K562 (cell line): Measurements from ENCODE around the gene MYOCD. TPM values are rescaled to one million over a fixed set of nuclear protein-coding genes. Genes with fewer than 3 reads are reported as not detected.

Source experiments
- ATAC-seq: fragments of 200-7000 bp; cut with Tn5 transposase; 3 replicates; pipeline ENCODE4 v1.9.1; 2020; ENCODE audit warnings: moderate library complexity
- Bru-seq: library from RNA; stranded (reverse); fragments of 400-500 nt; gene quantifications from one replicate; lab custom pipeline; 2021; lab: Mats Ljungman, UMichigan
- BruChase-seq, 2 experiments: library from RNA; stranded (reverse); fragments of 400-500 nt; gene quantifications; one replicate each; lab custom pipeline; 2021; lab: Mats Ljungman, UMichigan
- BruUV-seq: library from RNA; stranded (reverse); fragments of 400-500 nt; replicated peaks from 2 replicates; lab custom pipeline; 2021; lab: Mats Ljungman, UMichigan
- CTCF ChIA-PET: fragments of 300-600 bp; formaldehyde crosslinking; extraction: SDS; loops from one replicate; lab custom pipeline; 2021; ENCODE audit warnings: low intra/inter-chr PET ratio; lab: Yijun Ruan, JAX
- POLR2A ChIA-PET: fragments of 300-600, 350-650 bp; sonication (Branson Sonifier 250); formaldehyde crosslinking; extraction: SDS; loops from one replicate; lab custom pipeline; 2021; ENCODE audit warnings: antibody characterized with exemption, inconsistent platforms; lab: Yijun Ruan, JAX
- DNase-seq, 4 experiments: peaks; one replicate each; pipeline versions ENCODE4 v3.0.0 to v3.0.0-alpha.2; 2011 to 2018; ENCODE audit warnings: low spot score in 3 of 4, mixed read lengths in 3 of 4; ENCODE audit errors: extremely low read depth in 1 of 4
- FAIRE-seq: peaks from 2 replicates; lab custom pipeline; 2011; peaks lifted over from hg19 to GRCh38; lab: Jason Lieb, UNC
- H2AFZ ChIP-seq: 2 replicates; pipeline ENCODE4 v1.6.0; 2011; ENCODE audit warnings: low read depth, low read length, control low read depth, inconsistent platforms
- H3K27ac ChIP-seq: fragments of 200-600 bp; 3 replicates; pipeline ENCODE4 v1.8.0; 2011; ENCODE audit warnings: low read depth, mild to moderate bottlenecking, control low read depth, inconsistent platforms, low read length, moderate library complexity, mixed read lengths; ENCODE audit errors: extremely low read depth
- H3K27me3 ChIP-seq, 2 experiments: fragments of 300-600 bp in 1 of 2; 2 replicates in 1 of 2; 3 replicates in 1 of 2; pipeline versions ENCODE4 v1.6.0 to v1.8.0; 2011; ENCODE audit warnings: inconsistent platforms in 2 of 2, low read length in 2 of 2, mild to moderate bottlenecking in 1 of 2, mixed read lengths in 1 of 2, moderate library complexity in 1 of 2; ENCODE audit not compliant: control insufficient read depth in 2 of 2, insufficient read depth in 2 of 2
- H3K36me3 ChIP-seq: fragments of 300-600 bp; 3 replicates; pipeline ENCODE4 v1.8.0; 2011; ENCODE audit warnings: mild to moderate bottlenecking, low read length, inconsistent platforms; ENCODE audit not compliant: control insufficient read depth, insufficient read depth
- H3K4me1 ChIP-seq, 2 experiments: fragments of 200-600 bp in 1 of 2; replicated peaks in 1 of 2; 2 replicates in 1 of 2; 3 replicates in 1 of 2; pipeline versions ENCODE4 v1.5.1 to v1.8.0; 2011; ENCODE audit warnings: inconsistent platforms in 2 of 2, low read length in 2 of 2, mild to moderate bottlenecking in 1 of 2, mixed read lengths in 1 of 2, moderate library complexity in 1 of 2; ENCODE audit not compliant: control insufficient read depth in 2 of 2, insufficient read depth in 2 of 2
- H3K4me2 ChIP-seq: 2 replicates; pipeline ENCODE4 v1.6.1; 2011; ENCODE audit warnings: low read length, control low read depth, inconsistent platforms, mixed read lengths; ENCODE audit not compliant: insufficient read depth
- H3K4me3 ChIP-seq: fragments of 200-600 bp; sonication (generic), shearing (Covaris generic); 2 replicates; pipeline ENCODE4 v1.5.1; 2016; ENCODE audit warnings: control low read depth, inconsistent platforms
- H3K79me2 ChIP-seq: fragments of 200-600 bp; 3 replicates; pipeline ENCODE4 v1.8.0; 2011; ENCODE audit warnings: low read length, inconsistent platforms; ENCODE audit not compliant: control insufficient read depth, insufficient read depth
- H3K9ac ChIP-seq, 2 experiments: 2 replicates each; pipeline versions ENCODE4 v1.6.0 to v1.6.1; 2011; ENCODE audit warnings: low read depth in 2 of 2, low read length in 2 of 2, control low read depth in 1 of 2, inconsistent platforms in 1 of 2, mild to moderate bottlenecking in 1 of 2, mixed read lengths in 1 of 2; ENCODE audit not compliant: insufficient read depth in 1 of 2
- H3K9me1 ChIP-seq: one replicate; pipeline ENCODE4 v1.6.0; 2011; ENCODE audit warnings: inconsistent platforms, mild to moderate bottlenecking, low read length, moderate library complexity; ENCODE audit not compliant: control insufficient read depth, insufficient read depth
- H3K9me3 ChIP-seq: replicated peaks from 2 replicates; pipeline ENCODE4 v1.5.1; 2011; ENCODE audit warnings: low read depth, low read length, inconsistent platforms; ENCODE audit not compliant: control insufficient read depth, insufficient read depth
- H4K20me1 ChIP-seq: replicated peaks from 2 replicates; pipeline ENCODE4 v1.6.1; 2011; ENCODE audit warnings: low read length, inconsistent platforms, mixed read lengths; ENCODE audit not compliant: control insufficient read depth, insufficient read depth
- WGBS: fragments of 100-300 bp; shearing (Covaris generic); methylation state at CpG from one replicate; pipeline ENCODE4 v1.1.6; 2016; ENCODE audit warnings: low coverage, mixed read lengths; ENCODE audit not compliant: insufficient coverage; ENCODE audit errors: missing lambda C conversion rate; 5-methylcytosine and 5-hydroxymethylcytosine counted together
- in situ Hi-C: fragments of 300-500 bp; cut with MboI; formaldehyde crosslinking; loops from 4 replicates; pipeline ENCODE4 v1.15.0; 2018; ENCODE audit warnings: inconsistent platforms, mixed read lengths
- intact Hi-C: fragments of 100-400 bp; cut with micrococcal nuclease; formaldehyde crosslinking; loops from 2 replicates; pipeline ENCODE4 v1.14.2; 2022
- long read RNA-seq, 3 experiments: library from polyadenylated mRNA in 2 of 3; library from RNA in 1 of 3; unstranded in 2 of 3; stranded (forward) in 1 of 3; transcript quantifications; one replicate each; pipeline ENCODE4 v2.0.0, GENCODE V29; 2019 to 2022
- polyA minus RNA-seq, 3 experiments: library from RNA; depleted of rRNA, polyadenylated mRNA; stranded (reverse); fragments of >200 nt; gene quantifications; 2 replicates each; pipeline ENCODE4 v1.2.3, GENCODE V29; 2011
- polyA plus RNA-seq, 8 experiments: library from polyadenylated mRNA; depleted of rRNA in 4 of 8; stranded (reverse) in 5 of 8; unstranded in 3 of 8; fragments of >200 nt; fragmentation: Nextera tagmentation in 2 of 8; fragmentation: Illumina TruSeq in 1 of 8; extraction: Ambion mirVana in 2 of 8; extraction: Trizol in 1 of 8; gene quantifications; 2 replicates each; pipeline versions ENCODE4 v1.2.1 to v1.2.3, GENCODE V29; 2011 to 2014; ENCODE audit warnings: inconsistent platforms in 1 of 8, missing spikeins in 1 of 8
- total RNA-seq, 7 experiments: library from RNA; depleted of rRNA in 6 of 7; stranded (reverse); fragments of >200 nt in 6 of 7; fragmentation: Illumina TruSeq in 2 of 7; extraction: Trizol in 2 of 7; gene quantifications; 2 replicates each; pipeline versions ENCODE4 v1.2.1 to v1.2.3, GENCODE V29; 2011 to 2021; ENCODE audit warnings: low replicate concordance in 1 of 7

The MYOCD gene, protein sequence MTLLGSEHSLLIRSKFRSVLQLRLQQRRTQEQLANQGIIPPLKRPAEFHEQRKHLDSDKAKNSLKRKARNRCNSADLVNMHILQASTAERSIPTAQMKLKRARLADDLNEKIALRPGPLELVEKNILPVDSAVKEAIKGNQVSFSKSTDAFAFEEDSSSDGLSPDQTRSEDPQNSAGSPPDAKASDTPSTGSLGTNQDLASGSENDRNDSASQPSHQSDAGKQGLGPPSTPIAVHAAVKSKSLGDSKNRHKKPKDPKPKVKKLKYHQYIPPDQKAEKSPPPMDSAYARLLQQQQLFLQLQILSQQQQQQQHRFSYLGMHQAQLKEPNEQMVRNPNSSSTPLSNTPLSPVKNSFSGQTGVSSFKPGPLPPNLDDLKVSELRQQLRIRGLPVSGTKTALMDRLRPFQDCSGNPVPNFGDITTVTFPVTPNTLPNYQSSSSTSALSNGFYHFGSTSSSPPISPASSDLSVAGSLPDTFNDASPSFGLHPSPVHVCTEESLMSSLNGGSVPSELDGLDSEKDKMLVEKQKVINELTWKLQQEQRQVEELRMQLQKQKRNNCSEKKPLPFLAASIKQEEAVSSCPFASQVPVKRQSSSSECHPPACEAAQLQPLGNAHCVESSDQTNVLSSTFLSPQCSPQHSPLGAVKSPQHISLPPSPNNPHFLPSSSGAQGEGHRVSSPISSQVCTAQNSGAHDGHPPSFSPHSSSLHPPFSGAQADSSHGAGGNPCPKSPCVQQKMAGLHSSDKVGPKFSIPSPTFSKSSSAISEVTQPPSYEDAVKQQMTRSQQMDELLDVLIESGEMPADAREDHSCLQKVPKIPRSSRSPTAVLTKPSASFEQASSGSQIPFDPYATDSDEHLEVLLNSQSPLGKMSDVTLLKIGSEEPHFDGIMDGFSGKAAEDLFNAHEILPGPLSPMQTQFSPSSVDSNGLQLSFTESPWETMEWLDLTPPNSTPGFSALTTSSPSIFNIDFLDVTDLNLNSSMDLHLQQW
- not detected in 2 replicates for total RNA-seq (2011; cell fraction: chromatin; rRNA removed; ENCODE audit: low replicate concordance)
- total RNA-seq (2011; cell fraction: nucleolus; rRNA removed), result not detected in 2 replicates
- not detected in 2 replicates for total RNA-seq (2011; cell fraction: nucleoplasm; rRNA removed)
- total RNA-seq (2014; rRNA removed) (not detected in 2 replicates), total RNA-seq (2014; rRNA removed; fragmentation: Illumina TruSeq; extraction: Trizol) (not detected in 2 replicates), total RNA-seq (2015; rRNA removed; fragmentation: Illumina TruSeq; extraction: Trizol) (not detected in 2 replicates), total RNA-seq (2021) (not detected in 2 replicates), polyA plus RNA-seq (2011; rRNA removed) (not detected in 2 replicates), polyA plus RNA-seq (2014; fragmentation: Illumina TruSeq; extraction: Trizol) (not detected in 2 replicates), polyA plus RNA-seq (2014; fragmentation: Nextera tagmentation; extraction: Ambion mirVana) (not detected), polyA plus RNA-seq (2014; rRNA removed) (not detected in 2 replicates), polyA minus RNA-seq (2011; rRNA and poly(A)+ RNA removed) (not detected in 2 replicates), Bru-seq, nascent RNA (not detected), BruChase-seq, experiment 1, labeled RNA remaining after a 2-hour chase (not detected), BruChase-seq, experiment 2, labeled RNA remaining after a 6-hour chase (not detected)
- polyA plus RNA-seq (2011; cell fraction: cytosol; rRNA removed), result not detected in 2 replicates
- not detected in 2 replicates for polyA plus RNA-seq (2011; cell fraction: nucleus; rRNA removed)
- polyA plus RNA-seq (2012), result not detected in 2 replicates
- polyA minus RNA-seq (2011; cell fraction: cytosol; rRNA and poly(A)+ RNA removed), result not detected in 2 replicates
- not detected in 2 replicates for polyA minus RNA-seq (2011; cell fraction: nucleus; rRNA and poly(A)+ RNA removed)
- long read RNA-seq, experiment 1, result 0 reads
- long read RNA-seq, experiment 2, result 0 reads
- long read RNA-seq, experiment 3, result 0 reads

GRCh38 chr17:12665263-12666210 is at the start of gene MYOCD:
TSS of gene MYOCD (plus strand) at chr17:12665890. CDS start at chr17:12666189, 299 bp downstream.
- no peaks in the 10 kb centered on the region for H3K36me3 ChIP-seq
- intact Hi-C loops, result loop anchor here (2.0 to 5.0 kb wide), 3 partner anchors 323 to 485 kb away; no protein-coding TSS in a partner anchor
- DNase-seq (no peak), FAIRE-seq (no peak), ATAC-seq (no peak)
- no TSS peak for BruUV-seq
- no peak within 1 kb of the TSS for H2AFZ ChIP-seq
- no peak within 1 kb of the TSS for H3K4me2 ChIP-seq
- in situ Hi-C loops, result loop anchor here (10.0 kb wide), 1 partner anchor 411 kb away; no protein-coding TSS in a partner anchor
- no peaks in the 10 kb centered on the region for H4K20me1 ChIP-seq
- H3K9me3 ChIP-seq, result no peaks in the 10 kb centered on the region
- ChIA-PET POLR2A (interaction anchor here (0.6 kb wide), 1 partner anchor 623 kb away, joined by 3 read pairs; no protein-coding TSS in a partner anchor), CTCF (no interaction called here)
- no peaks in the 10 kb centered on the region for H3K79me2 ChIP-seq
- no peak within 1 kb of the TSS for H3K4me3 ChIP-seq
- H3K9ac ChIP-seq, result no peak within 1 kb of the TSS
- no peak within 1 kb of the TSS for H3K27ac ChIP-seq
- no peaks in the 10 kb centered on the region for H3K9me1 ChIP-seq
- 5% methylated on average over 16 of the region's 78 CpGs for WGBS
- H3K27me3 ChIP-seq, result peaks cover 0 to 17% of the 10 kb centered on the region in 2 experiments; a peak in 3 of 5 replicates
- H3K4me1 ChIP-seq, result no peaks in the 10 kb centered on the region; a peak in 1 of 5 replicates
